IMR-90 (cell line): ENCODE data around the gene PAXX. TPM values are rescaled to one million over a fixed set of nuclear protein-coding genes. Genes with fewer than 3 reads are reported as not detected.
"Not testable (repeated sequence)": the region's sequence is repeated elsewhere in the genome, so short reads cannot be mapped to it uniquely, and the experiment has no call there.

ENCODE experiments used
- ATAC-seq: fragments of 200-7000 bp; cut with Tn5 transposase; 2 replicates; pipeline ENCODE4 v1.9.1; 2020; ENCODE audit warnings: low read depth, mild to moderate bottlenecking, moderate library complexity
- BruUV-seq: library from RNA; stranded (reverse); fragments of 400-500 nt; replicated peaks from 2 replicates; lab custom pipeline; 2021; lab: Mats Ljungman, UMichigan
- CTCF ChIA-PET: fragments of 300-600 bp; formaldehyde crosslinking; extraction: SDS; loops from one replicate; lab custom pipeline; 2021; ENCODE audit warnings: antibody characterized with exemption; lab: Yijun Ruan, JAX
- POLR2A ChIA-PET: fragments of 300-600 bp; sonication (Branson Sonifier 250); formaldehyde crosslinking; loops from one replicate; lab custom pipeline; 2022; ENCODE audit warnings: antibody characterized with exemption; ENCODE audit not compliant: unreplicated experiment; lab: Charles Lee
- DNase-seq: peaks from one replicate; pipeline ENCODE4 v3.0.0; 2013
- H2AFZ ChIP-seq: replicated peaks from 2 replicates; pipeline ENCODE3; 2013; ENCODE audit warnings: low read length, mild to moderate bottlenecking; ENCODE audit not compliant: poor library complexity
- H2AK5ac ChIP-seq: 2 replicates; pipeline ENCODE4 v1.6.1; 2013; ENCODE audit warnings: low read depth, low read length, inconsistent platforms
- H2AK9ac ChIP-seq: replicated peaks from 2 replicates; pipeline ENCODE3; 2013; ENCODE audit warnings: mild to moderate bottlenecking, low read depth, low read length, moderate library complexity; ENCODE audit not compliant: poor library complexity
- H2BK120ac ChIP-seq: 2 replicates; pipeline ENCODE4 v1.6.1; 2013; ENCODE audit warnings: low read depth, low read length, inconsistent platforms
- H2BK15ac ChIP-seq: 3 replicates; pipeline ENCODE4 v1.6.1; 2013; ENCODE audit warnings: low read depth, low read length, inconsistent platforms
- H2BK20ac ChIP-seq: 2 replicates; pipeline ENCODE4 v1.6.1; 2013; ENCODE audit warnings: low read depth, mild to moderate bottlenecking, inconsistent platforms, low read length, moderate library complexity
- H2BK5ac ChIP-seq: 2 replicates; pipeline ENCODE4 v1.6.1; 2013; ENCODE audit warnings: mild to moderate bottlenecking, low read depth, low read length, inconsistent platforms; ENCODE audit not compliant: poor library complexity, severe bottlenecking
- H3K14ac ChIP-seq: replicated peaks from 2 replicates; pipeline ENCODE4 v1.6.1; 2013; ENCODE audit warnings: low read depth, low read length, inconsistent platforms
- H3K18ac ChIP-seq: 2 replicates; pipeline ENCODE4 v1.6.1; 2013; ENCODE audit warnings: low read depth, low read length, control low read depth
- H3K23ac ChIP-seq: 2 replicates; pipeline ENCODE4 v1.6.1; 2013; ENCODE audit warnings: low read depth, low read length, inconsistent platforms
- H3K27ac ChIP-seq: 2 replicates; pipeline ENCODE4 v1.5.1; 2013; ENCODE audit warnings: mild to moderate bottlenecking, control low read depth, low read length; ENCODE audit not compliant: insufficient read depth
- H3K27me3 ChIP-seq: 2 replicates; pipeline ENCODE4 v1.6.1; 2013; ENCODE audit warnings: low read length; ENCODE audit not compliant: control insufficient read depth, insufficient read depth
- H3K36me3 ChIP-seq: 2 replicates; pipeline ENCODE4 v1.6.1; 2013; ENCODE audit warnings: low read length, mixed read lengths; ENCODE audit not compliant: control insufficient read depth, insufficient read depth
- H3K4ac ChIP-seq: 2 replicates; pipeline ENCODE4 v1.6.1; 2013; ENCODE audit warnings: low read depth, low read length, inconsistent platforms
- H3K4me1 ChIP-seq: 2 replicates; pipeline ENCODE4 v1.6.1; 2013; ENCODE audit warnings: low read length, mixed read lengths; ENCODE audit not compliant: control insufficient read depth, insufficient read depth
- H3K4me2 ChIP-seq: 2 replicates; pipeline ENCODE4 v1.6.1; 2013; ENCODE audit warnings: low read depth, mild to moderate bottlenecking, control low read depth, low read length, moderate library complexity
- H3K4me3 ChIP-seq: 2 replicates; pipeline ENCODE4 v1.5.1; 2013; ENCODE audit warnings: low read depth, mild to moderate bottlenecking, control low read depth, low read length, moderate library complexity; ENCODE audit not compliant: insufficient read depth
- H3K56ac ChIP-seq: 2 replicates; pipeline ENCODE4 v1.6.1; 2013; ENCODE audit warnings: low read length, inconsistent platforms; ENCODE audit not compliant: insufficient read depth; ENCODE audit errors: extremely low read depth
- H3K79me1 ChIP-seq, 2 experiments: 2 replicates each; pipeline ENCODE4 v1.6.1; 2013; ENCODE audit warnings: low read length in 2 of 2, inconsistent platforms in 1 of 2, low read depth in 1 of 2
- H3K9ac ChIP-seq: 2 replicates; pipeline ENCODE4 v1.6.1; 2013; ENCODE audit warnings: low read depth, low read length, control low read depth
- H3K9me1 ChIP-seq: 2 replicates; pipeline ENCODE4 v1.6.1; 2013; ENCODE audit warnings: low read length, inconsistent platforms; ENCODE audit not compliant: insufficient read depth
- H3K9me3 ChIP-seq: 2 replicates; pipeline ENCODE4 v1.6.1; 2013; ENCODE audit warnings: low read length; ENCODE audit not compliant: control insufficient read depth, insufficient read depth
- H4K20me1 ChIP-seq: 2 replicates; pipeline ENCODE4 v1.6.1; 2013; ENCODE audit warnings: low read length, inconsistent platforms; ENCODE audit not compliant: insufficient read depth
- H4K5ac ChIP-seq: 2 replicates; pipeline ENCODE4 v1.6.1; 2013; ENCODE audit warnings: mild to moderate bottlenecking, low read depth, low read length, control low read depth
- H4K8ac ChIP-seq, 2 experiments: 2 replicates each; pipeline ENCODE4 v1.6.1; 2013; ENCODE audit warnings: low read depth in 2 of 2, low read length in 2 of 2, control low read depth in 1 of 2, inconsistent platforms in 1 of 2
- H4K91ac ChIP-seq: 2 replicates; pipeline ENCODE4 v1.6.1; 2013; ENCODE audit warnings: low read depth, low read length, inconsistent platforms; ENCODE audit not compliant: insufficient read depth
- WGBS, 2 experiments: methylation state at CpG; one replicate each; pipeline versions ENCODE4 v1.1.5 to v1.1.7; 2013; ENCODE audit warnings: missing lambda C conversion rate in 2 of 2; ENCODE audit not compliant: insufficient read length in 1 of 2; ENCODE audit errors: extremely low coverage in 2 of 2; 5-methylcytosine and 5-hydroxymethylcytosine counted together
- dilution Hi-C: fragments of 300-500 bp; cut with HindIII; formaldehyde crosslinking; loops from one replicate; pipeline ENCODE4 v1.14.3; 2018; ENCODE audit warnings: low sequenced_read_pairs; ENCODE audit not compliant: unreplicated experiment
- in situ Hi-C: fragments of 300-500 bp; cut with MboI; formaldehyde crosslinking; loops from 3 replicates; pipeline ENCODE4 v1.14.3; 2019; ENCODE audit warnings: low sequenced_read_pairs, inconsistent platforms, mixed read lengths
- intact Hi-C: fragments of 100-400 bp; cut with micrococcal nuclease; formaldehyde crosslinking; loops from 2 replicates; pipeline ENCODE4 v1.10.0; 2022
- polyA plus RNA-seq, 3 experiments: library from polyadenylated mRNA; depleted of rRNA; stranded (reverse); fragments of >200 nt; gene quantifications; 2 replicates each; pipeline ENCODE4 v1.2.3, GENCODE V29; 2012; ENCODE audit warnings: low replicate concordance in 1 of 3
- total RNA-seq: library from RNA; depleted of rRNA; stranded (reverse); fragments of >200 nt; gene quantifications from 2 replicates; pipeline ENCODE4 v1.2.3, GENCODE V29; 2012

Gene PAXX
- total and polyA plus RNA-seq, 2 of the 4 experiments (the other 2 are of a cell fraction), result 5.7 to 24.6 TPM

DNA sequence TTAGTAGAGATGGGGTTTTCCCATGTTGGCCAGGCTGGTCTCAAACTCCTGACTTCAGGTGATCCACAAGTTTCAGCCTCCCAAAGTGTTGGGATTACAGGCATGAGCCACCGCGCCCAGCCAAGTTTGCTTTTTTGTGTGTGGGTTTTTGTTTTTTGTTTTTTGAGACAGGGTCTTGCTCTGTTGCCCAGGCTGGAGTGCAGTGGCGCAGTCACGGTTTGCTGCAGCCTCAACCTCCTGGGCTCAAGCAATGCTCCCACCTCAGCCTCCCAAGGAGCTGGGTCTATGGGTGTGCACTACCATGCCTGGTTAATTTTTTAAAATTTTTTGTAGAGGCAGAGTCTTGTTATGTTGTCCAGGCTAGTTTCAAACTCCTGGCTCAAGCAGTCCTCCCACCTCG lies 41.3 kb downstream of the PAXX start:
- H2BK5ac ChIP-seq, dilution Hi-C loops, H2AK9ac ChIP-seq, H3K18ac ChIP-seq, H4K91ac ChIP-seq, H3K9ac ChIP-seq, H4K8ac ChIP-seq, H3K56ac ChIP-seq, DNase-seq, H2AFZ ChIP-seq, H3K79me1 ChIP-seq, BruUV-seq, H3K23ac ChIP-seq, H3K27me3 ChIP-seq, H2BK15ac ChIP-seq, H3K27ac ChIP-seq, H3K4me2 ChIP-seq, H3K4me3 ChIP-seq, ATAC-seq, H3K9me3 ChIP-seq, H3K14ac ChIP-seq, H4K20me1 ChIP-seq, H3K36me3 ChIP-seq, intact Hi-C loops, H2BK20ac ChIP-seq, H2BK120ac ChIP-seq, H3K9me1 ChIP-seq, H3K4me1 ChIP-seq, H4K5ac ChIP-seq, H2AK5ac ChIP-seq, POLR2A ChIA-PET, H3K4ac ChIP-seq: not testable (repeated sequence)
- in situ Hi-C loops, result loop anchor here (10.0 kb wide), 1 partner anchor 249 kb away; no protein-coding TSS in a partner anchor
- CTCF ChIA-PET, result interaction anchor here (2.2 kb wide), 1 partner anchor 13 kb away, joined by 14 read pairs; the partner anchor contains the start of gene NPDC1
- no CpG with 5 or more reads among the region's 5 CpGs for WGBS, 2 experiments
